ENCODE data around the gene FCAR. TPM values are rescaled to one million over a fixed set of nuclear protein-coding genes. Genes with fewer than 3 reads are reported as not detected.
"Not testable (repeated sequence)": the region's sequence is repeated elsewhere in the genome, so short reads cannot be mapped to it uniquely, and the experiment has no call there.

The FCAR gene
- total and polyA plus RNA-seq, 7 donors, result 0.04 to 1.0 (median 0.25) TPM; not detected in 3

DNA sequence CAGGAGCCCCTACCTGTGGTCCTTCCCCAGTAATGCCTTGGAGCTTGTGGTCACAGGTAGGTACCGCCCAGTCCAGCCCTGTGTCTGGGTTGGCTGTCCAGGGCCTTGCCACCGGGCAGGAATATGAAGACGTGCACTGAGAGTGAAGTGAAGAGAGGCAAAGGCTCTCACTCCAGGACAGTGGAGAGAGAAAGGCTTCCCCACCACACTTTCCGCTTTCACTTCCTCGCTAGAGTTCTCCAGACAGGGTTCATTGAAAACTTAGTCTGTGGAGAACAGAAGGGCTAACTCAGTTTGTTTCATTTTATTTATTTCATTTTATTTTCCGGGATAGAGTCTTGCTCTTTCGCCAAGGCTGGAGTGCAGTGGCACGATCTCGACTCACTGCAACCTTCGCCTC is 14.2 kb downstream of the FCAR start:
- H3K27me3 ChIP-seq (ENCODE audit: insufficient read depth in 3 of 3, low read length in 2 of 3), result no peaks in the 10 kb centered on the region
- intact Hi-C loops (cut with DNase I), result no loop called here
- H3K27ac ChIP-seq, result no peak overlapping the region
- 83 to 92% (median 91%) methylated on average over 10 of the region's 10 CpGs for WGBS, 3 donors
- no peaks in the 10 kb centered on the region for H3K9me3 ChIP-seq
- no peak overlapping the region for H3K4me3 ChIP-seq
- H3K4me1 ChIP-seq, result no peaks in the 10 kb centered on the region
- TF ChIP-seq, protein P1, sequence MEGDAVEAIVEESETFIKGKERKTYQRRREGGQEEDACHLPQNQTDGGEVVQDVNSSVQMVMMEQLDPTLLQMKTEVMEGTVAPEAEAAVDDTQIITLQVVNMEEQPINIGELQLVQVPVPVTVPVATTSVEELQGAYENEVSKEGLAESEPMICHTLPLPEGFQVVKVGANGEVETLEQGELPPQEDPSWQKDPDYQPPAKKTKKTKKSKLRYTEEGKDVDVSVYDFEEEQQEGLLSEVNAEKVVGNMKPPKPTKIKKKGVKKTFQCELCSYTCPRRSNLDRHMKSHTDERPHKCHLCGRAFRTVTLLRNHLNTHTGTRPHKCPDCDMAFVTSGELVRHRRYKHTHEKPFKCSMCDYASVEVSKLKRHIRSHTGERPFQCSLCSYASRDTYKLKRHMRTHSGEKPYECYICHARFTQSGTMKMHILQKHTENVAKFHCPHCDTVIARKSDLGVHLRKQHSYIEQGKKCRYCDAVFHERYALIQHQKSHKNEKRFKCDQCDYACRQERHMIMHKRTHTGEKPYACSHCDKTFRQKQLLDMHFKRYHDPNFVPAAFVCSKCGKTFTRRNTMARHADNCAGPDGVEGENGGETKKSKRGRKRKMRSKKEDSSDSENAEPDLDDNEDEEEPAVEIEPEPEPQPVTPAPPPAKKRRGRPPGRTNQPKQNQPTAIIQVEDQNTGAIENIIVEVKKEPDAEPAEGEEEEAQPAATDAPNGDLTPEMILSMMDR (IDR thresholded peaks at IDR 0.05), result no peak
- no peak for ATAC-seq
- no peak for DNase-seq
- H3K36me3 ChIP-seq (ENCODE audit: insufficient read depth in 1 of 2, low read depth in 1 of 2), result no peaks in the 10 kb centered on the region

DNA sequence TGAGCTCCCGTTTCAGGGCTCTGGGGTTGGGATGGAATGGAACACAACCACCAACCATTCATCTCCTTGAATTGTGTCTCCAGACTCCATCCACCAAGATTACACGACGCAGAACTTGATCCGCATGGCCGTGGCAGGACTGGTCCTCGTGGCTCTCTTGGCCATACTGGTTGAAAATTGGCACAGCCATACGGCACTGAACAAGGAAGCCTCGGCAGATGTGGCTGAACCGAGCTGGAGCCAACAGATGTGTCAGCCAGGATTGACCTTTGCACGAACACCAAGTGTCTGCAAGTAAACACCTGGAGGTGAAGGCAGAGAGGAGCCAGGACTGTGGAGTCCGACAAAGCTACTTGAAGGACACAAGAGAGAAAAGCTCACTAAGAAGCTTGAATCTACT is 15.5 kb downstream of the FCAR start:
- intact Hi-C loops (cut with DNase I), result no loop called here
- ATAC-seq (no peak), DNase-seq (no peak)
- Histone ChIP-seq H3K9me3 (no peaks in the 10 kb centered on the region), H3K4me3 (no peak overlapping the region), H3K36me3 (ENCODE audit: insufficient read depth in 1 of 2, low read depth in 1 of 2) (no peaks in the 10 kb centered on the region), H3K27ac (no peak overlapping the region), H3K27me3 (ENCODE audit: insufficient read depth in 3 of 3, low read length in 2 of 3) (no peaks in the 10 kb centered on the region), H3K4me1 (no peaks in the 10 kb centered on the region)
- TF ChIP-seq, protein P1 (IDR thresholded peaks at IDR 0.05), result no peak
- 76 to 85% (median 81%) methylated on average over 11 of the region's 11 CpGs for WGBS, 3 donors

DNA sequence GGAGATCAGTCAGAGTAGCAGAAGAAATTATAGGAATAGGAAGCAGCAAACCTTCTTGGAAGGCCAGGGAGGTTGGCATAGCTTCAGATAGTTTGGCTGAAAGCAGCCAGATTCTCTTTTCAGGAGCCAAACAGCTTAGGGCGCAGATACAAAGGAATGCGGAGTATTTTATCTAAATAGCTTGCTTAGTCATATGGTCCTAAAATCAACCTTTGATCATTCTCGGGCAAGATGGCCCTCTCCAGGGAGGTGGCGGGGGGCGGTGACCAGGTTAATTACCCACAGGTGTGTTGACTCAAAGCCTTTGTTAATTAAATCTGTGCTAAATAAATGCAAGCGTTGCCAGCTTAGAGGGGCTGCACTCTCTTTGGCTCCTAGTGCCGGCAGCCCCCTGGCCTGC is 19.4 kb downstream of the FCAR start:
- Histone ChIP-seq H3K36me3 (ENCODE audit: insufficient read depth in 1 of 2, low read depth in 1 of 2) (no peaks in the 10 kb centered on the region), H3K4me1 (no peaks in the 10 kb centered on the region), H3K27me3 (ENCODE audit: insufficient read depth in 3 of 3, low read length in 2 of 3) (no peaks in the 10 kb centered on the region), H3K9me3 (no peaks in the 10 kb centered on the region), H3K27ac (no peak overlapping the region), H3K4me3 (no peak overlapping the region)
- DNase-seq (no peak), ATAC-seq (no peak)
- TF ChIP-seq, protein P1 (IDR thresholded peaks at IDR 0.05), result no peak
- intact Hi-C loops (cut with DNase I), result no loop called here
- 23 to 37% (median 37%) methylated on average over 7 of the region's 7 CpGs for WGBS, 3 donors

DNA sequence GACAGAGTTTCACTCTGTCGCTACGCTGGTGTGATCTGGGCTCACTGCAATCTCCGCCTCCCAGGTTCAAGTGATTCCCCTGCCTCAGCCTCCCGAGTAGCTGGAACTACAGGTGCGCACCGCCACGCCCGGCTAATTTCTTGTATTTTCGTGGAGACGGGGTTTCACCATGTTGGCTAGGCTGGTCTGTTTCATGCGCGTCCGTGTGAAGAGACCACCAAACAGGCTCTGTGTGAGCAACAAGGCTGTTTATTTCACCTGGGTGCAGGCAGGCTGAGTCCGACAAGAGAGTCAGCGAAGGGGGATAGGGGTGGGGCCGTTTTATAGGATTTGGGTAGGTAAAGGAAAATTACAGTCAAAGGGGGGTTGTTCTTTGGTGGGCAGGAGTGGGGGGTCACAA is 20.1 kb downstream of the FCAR start:
- intact Hi-C loops (cut with DNase I); H3K4me1 ChIP-seq; DNase-seq; H3K9me3 ChIP-seq; H3K4me3 ChIP-seq; ATAC-seq; H3K27ac ChIP-seq; H3K36me3 ChIP-seq (ENCODE audit: insufficient read depth in 1 of 2, low read depth in 1 of 2); H3K27me3 ChIP-seq (ENCODE audit: insufficient read depth in 3 of 3, low read length in 2 of 3): not testable (repeated sequence)
- WGBS, 3 donors, result 86 to 88% (median 87%) methylated on average over 16 of the region's 16 CpGs

DNA sequence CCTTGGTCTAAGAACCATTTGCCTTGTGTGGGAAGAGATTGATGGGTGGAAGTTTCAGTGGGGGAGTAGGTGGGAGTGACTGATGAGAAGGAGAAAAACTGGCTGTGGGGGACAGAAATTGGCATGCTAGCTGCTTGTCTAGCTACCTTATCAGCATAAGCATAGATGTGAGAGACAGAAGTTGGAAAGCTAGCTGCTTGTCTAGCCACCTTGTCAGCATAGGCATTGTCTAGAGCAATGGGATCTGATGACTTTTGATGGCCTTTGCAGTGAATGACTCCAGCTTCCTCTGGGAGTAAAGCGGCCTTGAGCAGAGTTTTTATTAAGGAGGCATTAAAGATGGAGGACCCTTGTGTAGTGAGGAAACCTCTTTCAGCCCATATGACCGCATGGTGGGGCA is 22.0 kb downstream of the FCAR start:
- ATAC-seq, result no peak

DNA sequence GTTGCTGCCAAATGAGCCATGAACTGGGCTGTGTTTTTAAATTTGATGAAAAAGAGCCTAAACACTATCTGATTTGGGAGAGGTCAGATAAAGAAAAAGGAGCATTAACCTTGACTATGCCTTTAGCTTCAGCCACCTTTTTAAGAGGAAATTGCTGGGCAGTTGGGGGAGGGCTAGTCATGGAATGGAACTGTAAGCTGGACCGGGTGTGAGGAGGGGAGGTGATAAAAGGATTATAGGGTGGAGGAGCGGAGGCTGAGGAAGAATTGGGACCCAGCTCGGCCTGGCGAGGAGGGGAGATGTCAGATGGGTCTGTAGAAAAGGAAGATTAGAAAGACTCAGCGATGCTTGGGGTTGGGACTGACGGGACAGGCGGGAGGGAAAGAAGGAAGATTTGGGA is 24.6 kb downstream of the FCAR start:
- intact Hi-C loops (cut with DNase I); H3K27me3 ChIP-seq (ENCODE audit: insufficient read depth in 3 of 3, low read length in 2 of 3): not testable (repeated sequence)
- WGBS, 3 donors, result 71 to 76% (median 72%) methylated on average over 7 of the region's 7 CpGs

More for the DNA sequence above, 22.0 kb downstream of the FCAR start:
- H3K4me1 ChIP-seq, result no peaks in the 10 kb centered on the region
- WGBS, 3 donors, result 81 to 88% (median 87%) methylated on average over 2 of the region's 2 CpGs
- TF ChIP-seq, protein P1 (IDR thresholded peaks at IDR 0.05), result no peak
- H3K9me3 ChIP-seq, result no peaks in the 10 kb centered on the region
- intact Hi-C loops (cut with DNase I), result no loop called here
- no peak overlapping the region for H3K27ac ChIP-seq
- DNase-seq, result no peak
- no peaks in the 10 kb centered on the region for H3K27me3 ChIP-seq (ENCODE audit: insufficient read depth in 3 of 3, low read length in 2 of 3)
- no peaks in the 10 kb centered on the region for H3K36me3 ChIP-seq (ENCODE audit: insufficient read depth in 1 of 2, low read depth in 1 of 2)
- H3K4me3 ChIP-seq, result no peak overlapping the region

DNA sequence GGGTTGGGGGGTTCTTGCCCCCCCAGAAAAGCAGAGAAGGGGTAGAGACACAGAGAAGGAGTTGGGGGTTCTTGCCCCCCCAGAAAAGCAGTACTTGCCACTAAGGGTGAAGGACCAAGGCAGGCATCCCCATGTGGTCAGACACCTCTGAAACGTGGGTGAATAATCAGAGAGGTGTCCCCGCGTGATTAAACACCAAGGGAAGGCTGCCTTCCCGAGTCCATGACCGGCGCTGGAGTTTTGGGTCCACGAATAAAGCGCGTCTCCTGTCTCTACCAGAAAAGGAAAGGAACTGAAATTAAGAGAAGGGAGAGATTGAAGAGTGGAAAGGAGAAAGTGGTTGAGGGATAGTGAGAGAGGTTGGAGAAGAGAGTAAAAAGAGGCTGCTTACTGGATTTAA is 25.6 kb downstream of the FCAR start:
- ATAC-seq; H3K36me3 ChIP-seq (ENCODE audit: insufficient read depth in 1 of 2, low read depth in 1 of 2); intact Hi-C loops (cut with DNase I); DNase-seq; H3K27ac ChIP-seq; H3K9me3 ChIP-seq; H3K4me3 ChIP-seq; H3K27me3 ChIP-seq (ENCODE audit: insufficient read depth in 3 of 3, low read length in 2 of 3); H3K4me1 ChIP-seq: not testable (repeated sequence)
- WGBS, 3 donors, result 74 to 89% (median 83%) methylated on average over 9 of the region's 9 CpGs

More for the DNA sequence above, 24.6 kb downstream of the FCAR start:
- H3K9me3 ChIP-seq; H3K27ac ChIP-seq; H3K4me1 ChIP-seq; H3K4me3 ChIP-seq; DNase-seq; H3K36me3 ChIP-seq (ENCODE audit: insufficient read depth in 1 of 2, low read depth in 1 of 2); ATAC-seq: not testable (repeated sequence)

DNA sequence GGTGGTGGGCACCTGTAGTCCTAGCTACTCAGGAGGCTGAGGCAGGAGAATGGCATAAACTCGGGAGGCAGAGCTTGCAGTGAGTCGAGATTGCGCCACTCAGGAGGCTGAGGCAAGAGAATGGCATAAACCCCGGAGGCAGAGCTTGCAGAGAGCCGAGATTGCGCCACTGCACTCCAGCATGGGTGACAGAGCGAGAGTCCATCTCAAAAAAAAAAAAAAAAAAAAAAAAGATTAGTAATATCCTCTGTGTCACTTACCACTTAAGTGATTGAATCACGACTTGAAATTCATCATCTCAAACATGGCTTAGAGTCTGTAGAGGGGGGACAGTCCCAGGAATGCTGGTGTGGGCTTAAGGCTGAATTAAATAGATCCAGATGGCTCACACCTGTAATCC is 27.1 kb downstream of the FCAR start:
- intact Hi-C loops (cut with DNase I), result not testable (repeated sequence)

More for the DNA sequence above, 27.1 kb downstream of the FCAR start:
- not testable (repeated sequence) for H3K4me1 ChIP-seq; DNase-seq; H3K36me3 ChIP-seq (ENCODE audit: insufficient read depth in 1 of 2, low read depth in 1 of 2); H3K9me3 ChIP-seq; ATAC-seq; H3K27me3 ChIP-seq (ENCODE audit: insufficient read depth in 3 of 3, low read length in 2 of 3); H3K4me3 ChIP-seq; H3K27ac ChIP-seq
- WGBS, 3 donors, result 75 to 84% (median 80%) methylated on average over 5 to 8 of the region's 8 CpGs

Measured in psoas muscle (tissue), 8 donors.